NCI-H524 treated with DMSO at 0.1 percent for 48 hours (cell line): Measurements from ENCODE around the gene GRM7.

Experiments
- DNase-seq: peaks from one replicate; lab custom pipeline; 2025; lab: John Stamatoyannopoulos, UW

The GRM7 gene

GRCh38 chr3:7581831-7582230 is 720.9 kb downstream of the GRM7 start:
- DNase-seq, result no peak

- no peak for DNase-seq
Measured at GRCh38 chr3:7585052-7585451, 724.1 kb downstream of the GRM7 start.

- no peak for DNase-seq
Measured at GRCh38 chr3:7588236-7588635, 727.3 kb downstream of the GRM7 start.

- no peak for DNase-seq
Measured at GRCh38 chr3:7589526-7589925, 728.6 kb downstream of the GRM7 start.

GRCh38 chr3:7602297-7602696 is 741.4 kb downstream of the GRM7 start:
- DNase-seq, result no peak

- no peak for DNase-seq
Measured at GRCh38 chr3:7607083-7607482, 746.2 kb downstream of the GRM7 start.

GRCh38 chr3:7607676-7608075 is 746.8 kb downstream of the GRM7 start:
- DNase-seq, result no peak

GRCh38 chr3:7610634-7611033 is 749.7 kb downstream of the GRM7 start:
- no peak for DNase-seq

GRCh38 chr3:7615043-7615442 is 754.1 kb downstream of the GRM7 start:
- no peak for DNase-seq

- DNase-seq, result no peak
Measured at GRCh38 chr3:7618606-7619005, 757.7 kb downstream of the GRM7 start.

- DNase-seq, result no peak
Measured at GRCh38 chr3:7620401-7620800, 759.5 kb downstream of the GRM7 start.

- DNase-seq, result no peak
Measured at GRCh38 chr3:7621046-7621630, 760.2 kb downstream of the GRM7 start.

- DNase-seq, result no peak
Measured at GRCh38 chr3:7621651-7622050, 760.7 kb downstream of the GRM7 start.

GRCh38 chr3:7625021-7625420 is 764.1 kb downstream of the GRM7 start:
- no peak for DNase-seq

- DNase-seq, result no peak
Measured at GRCh38 chr3:7630351-7630911, 769.5 kb downstream of the GRM7 start.

GRCh38 chr3:7630925-7631324 is 770.0 kb downstream of the GRM7 start:
- DNase-seq, result no peak

GRCh38 chr3:7632305-7632704 is 771.4 kb downstream of the GRM7 start:
- DNase-seq, result no peak

GRCh38 chr3:7637694-7638093 is 776.8 kb downstream of the GRM7 start:
- no peak for DNase-seq

GRCh38 chr3:7638103-7638502 is 777.2 kb downstream of the GRM7 start:
- DNase-seq, result no peak

GRCh38 chr3:7640787-7641186 is 779.9 kb downstream of the GRM7 start:
- no peak for DNase-seq

- no peak for DNase-seq
Measured at GRCh38 chr3:7646851-7647250, 785.9 kb downstream of the GRM7 start.

GRCh38 chr3:7650466-7650865 is 789.6 kb downstream of the GRM7 start:
- no peak for DNase-seq

GRCh38 chr3:7651274-7651673 is 790.4 kb downstream of the GRM7 start:
- DNase-seq, result no peak
